22Rv1 (cell line): ENCODE results near the gene MAU2.

Experiments
- ZFX ChIP-seq: fragments of 450-650 bp; IDR thresholded peaks from 2 replicates; pipeline ENCODE4 v1.6.1; 2017; ENCODE audit warnings: antibody characterized with exemption, borderline replicate concordance
- TF ChIP-seq, protein P1 (sequence below): fragments of 450-650 bp; IDR thresholded peaks from 2 replicates; pipeline ENCODE4 v1.5.1; 2017; ENCODE audit warnings: mild to moderate bottlenecking

DNA sequence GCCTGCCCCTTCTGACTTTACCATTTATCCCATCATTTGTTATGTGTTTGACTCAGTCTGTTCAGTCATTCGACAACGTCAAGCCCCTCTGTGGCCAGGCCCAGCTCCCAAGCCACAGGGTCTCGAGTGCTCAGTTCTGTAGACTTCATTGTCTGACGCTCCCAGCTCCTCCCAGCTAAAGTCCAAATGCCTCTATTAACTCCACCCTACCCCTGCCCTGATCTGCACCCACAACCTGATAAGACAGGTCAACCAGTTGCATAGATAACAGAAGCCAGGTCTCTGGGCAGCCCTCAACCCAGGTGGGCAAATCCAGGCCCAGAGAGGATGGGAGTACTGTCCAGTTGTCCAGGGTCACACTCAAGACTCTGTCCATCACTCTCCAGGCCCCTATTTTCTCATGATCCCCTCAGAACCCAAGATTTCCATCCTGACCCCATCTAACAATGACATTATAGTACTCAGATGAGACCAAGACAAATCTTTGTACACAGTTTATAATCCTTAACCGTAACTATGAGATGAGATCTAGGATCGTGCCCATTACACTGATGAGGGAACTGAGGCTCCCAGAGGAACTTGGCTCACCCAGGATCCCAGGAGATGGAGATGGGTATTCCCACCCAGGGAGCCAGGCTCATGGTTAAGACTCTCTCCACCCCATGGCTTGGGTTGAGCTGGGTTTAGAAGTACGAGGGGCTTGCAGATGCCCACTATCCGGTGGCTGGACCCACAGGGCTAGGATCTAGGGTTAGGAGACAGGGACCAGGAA is 48.6 kb upstream of the MAU2 start:
- TF ChIP-seq, protein P1, sequence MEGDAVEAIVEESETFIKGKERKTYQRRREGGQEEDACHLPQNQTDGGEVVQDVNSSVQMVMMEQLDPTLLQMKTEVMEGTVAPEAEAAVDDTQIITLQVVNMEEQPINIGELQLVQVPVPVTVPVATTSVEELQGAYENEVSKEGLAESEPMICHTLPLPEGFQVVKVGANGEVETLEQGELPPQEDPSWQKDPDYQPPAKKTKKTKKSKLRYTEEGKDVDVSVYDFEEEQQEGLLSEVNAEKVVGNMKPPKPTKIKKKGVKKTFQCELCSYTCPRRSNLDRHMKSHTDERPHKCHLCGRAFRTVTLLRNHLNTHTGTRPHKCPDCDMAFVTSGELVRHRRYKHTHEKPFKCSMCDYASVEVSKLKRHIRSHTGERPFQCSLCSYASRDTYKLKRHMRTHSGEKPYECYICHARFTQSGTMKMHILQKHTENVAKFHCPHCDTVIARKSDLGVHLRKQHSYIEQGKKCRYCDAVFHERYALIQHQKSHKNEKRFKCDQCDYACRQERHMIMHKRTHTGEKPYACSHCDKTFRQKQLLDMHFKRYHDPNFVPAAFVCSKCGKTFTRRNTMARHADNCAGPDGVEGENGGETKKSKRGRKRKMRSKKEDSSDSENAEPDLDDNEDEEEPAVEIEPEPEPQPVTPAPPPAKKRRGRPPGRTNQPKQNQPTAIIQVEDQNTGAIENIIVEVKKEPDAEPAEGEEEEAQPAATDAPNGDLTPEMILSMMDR, result no peak
- no peak for TF ChIP-seq ZFX
